ENCODE results near the gene LRRC27.
A peak's percentile ranks its signal among the peaks of the same experiment; 100 is the strongest.

Gene LRRC27

GRCh38 chr10:132302421-132303310 is 29.3 kb upstream of the LRRC27 start:
- Histone ChIP-seq H3K9me3 (ENCODE audit: control extremely low read depth in 1 of 5, control insufficient read depth in 4 of 5, insufficient read depth in 2 of 5, low read depth in 1 of 5, low read length in 4 of 5) (no peaks in the 10 kb centered on the region), H3K4me1 (ENCODE audit: control extremely low read depth in 1 of 4, control insufficient read depth in 4 of 4, insufficient read depth in 4 of 4, low read length in 3 of 4) (peaks cover 0 to 13% (median 12%) of the 10 kb centered on the region in 4 experiments), H3K27me3 (replicated peaks in 2 of 5; ENCODE audit: control insufficient read depth in 4 of 5, insufficient read depth in 5 of 5, low read length in 4 of 5) (peaks cover 0 to 6% (median 0%) of the 10 kb centered on the region in 5 experiments), H3K27ac (ENCODE audit: insufficient read depth in 1 of 2, low read depth in 1 of 2, low read length in 2 of 2, poor library complexity in 1 of 2, severe bottlenecking in 2 of 2) (no peak overlapping the region), H3K4me3 (ENCODE audit: control insufficient read depth in 1 of 7, extremely low read depth in 1 of 7, insufficient read depth in 4 of 7, low read depth in 2 of 7, low read length in 6 of 7) (no peak overlapping the region), H3K36me3 (ENCODE audit: control insufficient read depth in 4 of 4, insufficient read depth in 4 of 4, low read length in 3 of 4) (no peaks in the 10 kb centered on the region)
- ChIA-PET CTCF (interaction anchor here (1.7 kb wide), 1 partner anchor 13 kb away, joined by 6 read pairs; no protein-coding TSS in a partner anchor), POLR2A (no interaction called here)
- no peak for DNase-seq
- 98% methylated on average over 20 of the region's 29 CpGs for WGBS (ENCODE audit: insufficient coverage)

GRCh38 chr10:132303361-132304115 is 28.5 kb upstream of the LRRC27 start:
- Histone ChIP-seq H3K4me1 (ENCODE audit: control extremely low read depth in 1 of 4, control insufficient read depth in 4 of 4, insufficient read depth in 4 of 4, low read length in 3 of 4) (peaks cover 0 to 14% (median 12%) of the 10 kb centered on the region in 4 experiments), H3K9me3 (ENCODE audit: control extremely low read depth in 1 of 5, control insufficient read depth in 4 of 5, insufficient read depth in 2 of 5, low read depth in 1 of 5, low read length in 4 of 5) (no peaks in the 10 kb centered on the region), H3K36me3 (ENCODE audit: control insufficient read depth in 4 of 4, insufficient read depth in 4 of 4, low read length in 3 of 4) (no peaks in the 10 kb centered on the region), H3K4me3 (ENCODE audit: control insufficient read depth in 1 of 7, extremely low read depth in 1 of 7, insufficient read depth in 4 of 7, low read depth in 2 of 7, low read length in 6 of 7) (no peak overlapping the region), H3K27me3 (replicated peaks in 2 of 5; ENCODE audit: control insufficient read depth in 4 of 5, insufficient read depth in 5 of 5, low read length in 4 of 5) (peaks cover 0 to 6% (median 0%) of the 10 kb centered on the region in 5 experiments), H3K27ac (ENCODE audit: insufficient read depth in 1 of 2, low read depth in 1 of 2, low read length in 2 of 2, poor library complexity in 1 of 2, severe bottlenecking in 2 of 2) (no peak overlapping the region)
- no peak for DNase-seq
- ChIA-PET CTCF (interaction anchor here (1.7 kb wide), 1 partner anchor 12 kb away, joined by 6 read pairs; no protein-coding TSS in a partner anchor), POLR2A (interaction anchor here (0.5 kb wide), 1 partner anchor 27 kb away, joined by 3 read pairs; no protein-coding TSS in a partner anchor)
- WGBS (ENCODE audit: insufficient coverage): 93% methylated on average over 15 of the region's 21 CpGs

GRCh38 chr10:132304756-132305509 is 27.1 kb upstream of the LRRC27 start:
- ChIA-PET POLR2A (no interaction called here), CTCF (no interaction called here)

GRCh38 chr10:132305654-132306342 is 26.2 kb upstream of the LRRC27 start:
- no peak for DNase-seq
- H3K36me3 ChIP-seq (ENCODE audit: control insufficient read depth in 4 of 4, insufficient read depth in 4 of 4, low read length in 3 of 4): no peaks in the 10 kb centered on the region
- CTCF ChIA-PET: no interaction called here
- H3K9me3 ChIP-seq (ENCODE audit: control extremely low read depth in 1 of 5, control insufficient read depth in 4 of 5, insufficient read depth in 2 of 5, low read depth in 1 of 5, low read length in 4 of 5): no peaks in the 10 kb centered on the region
- H3K4me1 ChIP-seq (ENCODE audit: control extremely low read depth in 1 of 4, control insufficient read depth in 4 of 4, insufficient read depth in 4 of 4, low read length in 3 of 4): peaks cover 0 to 21% (median 20%) of the 10 kb centered on the region in 4 experiments
- 98% methylated on average over 19 of the region's 22 CpGs for WGBS (ENCODE audit: insufficient coverage)
- H3K27ac ChIP-seq (ENCODE audit: insufficient read depth in 1 of 2, low read depth in 1 of 2, low read length in 2 of 2, poor library complexity in 1 of 2, severe bottlenecking in 2 of 2): no peak overlapping the region
- POLR2A ChIA-PET: no interaction called here
- no peak overlapping the region for H3K4me3 ChIP-seq (ENCODE audit: control insufficient read depth in 1 of 7, extremely low read depth in 1 of 7, insufficient read depth in 4 of 7, low read depth in 2 of 7, low read length in 6 of 7)
- H3K27me3 ChIP-seq (replicated peaks in 2 of 5; ENCODE audit: control insufficient read depth in 4 of 5, insufficient read depth in 5 of 5, low read length in 4 of 5): peaks cover 0 to 16% (median 0%) of the 10 kb centered on the region in 5 experiments

More at GRCh38 chr10:132304756-132305509, 27.1 kb upstream of the LRRC27 start:
- Histone ChIP-seq H3K27me3 (replicated peaks in 2 of 5; ENCODE audit: control insufficient read depth in 4 of 5, insufficient read depth in 5 of 5, low read length in 4 of 5) (peaks cover 0 to 15% (median 0%) of the 10 kb centered on the region in 5 experiments), H3K4me1 (ENCODE audit: control extremely low read depth in 1 of 4, control insufficient read depth in 4 of 4, insufficient read depth in 4 of 4, low read length in 3 of 4) (peaks cover 0 to 21% (median 20%) of the 10 kb centered on the region in 4 experiments), H3K27ac (ENCODE audit: insufficient read depth in 1 of 2, low read depth in 1 of 2, low read length in 2 of 2, poor library complexity in 1 of 2, severe bottlenecking in 2 of 2) (no peak overlapping the region), H3K36me3 (ENCODE audit: control insufficient read depth in 4 of 4, insufficient read depth in 4 of 4, low read length in 3 of 4) (no peaks in the 10 kb centered on the region), H3K4me3 (ENCODE audit: control insufficient read depth in 1 of 7, extremely low read depth in 1 of 7, insufficient read depth in 4 of 7, low read depth in 2 of 7, low read length in 6 of 7) (no peak overlapping the region), H3K9me3 (ENCODE audit: control extremely low read depth in 1 of 5, control insufficient read depth in 4 of 5, insufficient read depth in 2 of 5, low read depth in 1 of 5, low read length in 4 of 5) (no peaks in the 10 kb centered on the region)
- WGBS (ENCODE audit: insufficient coverage): 98% methylated on average over 13 of the region's 21 CpGs
- DNase-seq: no peak

GRCh38 chr10:132306343-132306685 is 25.7 kb upstream of the LRRC27 start:
- DNase-seq: no peak
- Histone ChIP-seq H3K27ac (ENCODE audit: insufficient read depth in 1 of 2, low read depth in 1 of 2, low read length in 2 of 2, poor library complexity in 1 of 2, severe bottlenecking in 2 of 2) (no peak overlapping the region), H3K4me1 (ENCODE audit: control extremely low read depth in 1 of 4, control insufficient read depth in 4 of 4, insufficient read depth in 4 of 4, low read length in 3 of 4) (peaks cover 0 to 21% (median 20%) of the 10 kb centered on the region in 4 experiments), H3K27me3 (replicated peaks in 2 of 5; ENCODE audit: control insufficient read depth in 4 of 5, insufficient read depth in 5 of 5, low read length in 4 of 5) (peaks cover 0 to 16% (median 0%) of the 10 kb centered on the region in 5 experiments), H3K4me3 (ENCODE audit: control insufficient read depth in 1 of 7, extremely low read depth in 1 of 7, insufficient read depth in 4 of 7, low read depth in 2 of 7, low read length in 6 of 7) (no peak overlapping the region), H3K36me3 (ENCODE audit: control insufficient read depth in 4 of 4, insufficient read depth in 4 of 4, low read length in 3 of 4) (no peaks in the 10 kb centered on the region), H3K9me3 (ENCODE audit: control extremely low read depth in 1 of 5, control insufficient read depth in 4 of 5, insufficient read depth in 2 of 5, low read depth in 1 of 5, low read length in 4 of 5) (no peaks in the 10 kb centered on the region)
- 98% methylated on average over 7 of the region's 16 CpGs for WGBS (ENCODE audit: insufficient coverage)
- ChIA-PET CTCF (no interaction called here), POLR2A (no interaction called here)

GRCh38 chr10:132306864-132307751 is 24.9 kb upstream of the LRRC27 start:
- 4% methylated on average over 94 of the region's 98 CpGs for WGBS (ENCODE audit: insufficient coverage)
- Histone ChIP-seq H3K36me3 (ENCODE audit: control insufficient read depth in 4 of 4, insufficient read depth in 4 of 4, low read length in 3 of 4) (no peaks in the 10 kb centered on the region), H3K4me3 (ENCODE audit: control insufficient read depth in 1 of 7, extremely low read depth in 1 of 7, insufficient read depth in 4 of 7, low read depth in 2 of 7, low read length in 6 of 7) (peak overlapping the region; percentile 43 to 80 (median 67)), H3K27ac (ENCODE audit: insufficient read depth in 1 of 2, low read depth in 1 of 2, low read length in 2 of 2, poor library complexity in 1 of 2, severe bottlenecking in 2 of 2) (no peak overlapping the region), H3K9me3 (ENCODE audit: control extremely low read depth in 1 of 5, control insufficient read depth in 4 of 5, insufficient read depth in 2 of 5, low read depth in 1 of 5, low read length in 4 of 5) (no peaks in the 10 kb centered on the region), H3K4me1 (ENCODE audit: control extremely low read depth in 1 of 4, control insufficient read depth in 4 of 4, insufficient read depth in 4 of 4, low read length in 3 of 4) (peaks cover 0 to 21% (median 20%) of the 10 kb centered on the region in 4 experiments), H3K27me3 (replicated peaks in 2 of 5; ENCODE audit: control insufficient read depth in 4 of 5, insufficient read depth in 5 of 5, low read length in 4 of 5) (peaks cover 0 to 16% (median 0%) of the 10 kb centered on the region in 5 experiments)
- CTCF ChIA-PET: no interaction called here
- DNase-seq: peak in 2 of 3 donors; percentile 35 to 54
- POLR2A ChIA-PET: no interaction called here
